Activated naive CD8-positive, alpha-beta T cell treated with anti-CD3 and anti-CD28 coated beads, Interleukin-2, amount 50 U/mL, for 24 hours (primary cell): ENCODE results near the gene NEAT1.

Source experiments
- ATAC-seq: fragments of 150-1000 bp; cut with Tn5 transposase; one replicate; pipeline ENCODE4 v1.10.0; 2021
- DNase-seq: peaks from one replicate; pipeline ENCODE4 v3.0.0; 2021
- H3K27ac Mint-ChIP-seq: one replicate; pipeline ENCODE4 v1.8.0; 2021; ENCODE audit warnings: mild to moderate bottlenecking, mixed read lengths
- H3K27me3 Mint-ChIP-seq: one replicate; pipeline ENCODE4 v1.8.0; 2021; ENCODE audit warnings: mixed read lengths
- H3K36me3 Mint-ChIP-seq: one replicate; pipeline ENCODE4 v1.8.0; 2021; ENCODE audit warnings: low read depth, mixed read lengths
- H3K4me1 Mint-ChIP-seq: one replicate; pipeline ENCODE4 v1.8.0; 2021; ENCODE audit warnings: mixed read lengths
- H3K4me3 Mint-ChIP-seq: one replicate; pipeline ENCODE4 v1.8.0; 2021; ENCODE audit warnings: mild to moderate bottlenecking, moderate library complexity, mixed read lengths
- H3K9me3 Mint-ChIP-seq: one replicate; pipeline ENCODE4 v1.8.0; 2021; ENCODE audit warnings: mixed read lengths

NEAT1 gene

DNA sequence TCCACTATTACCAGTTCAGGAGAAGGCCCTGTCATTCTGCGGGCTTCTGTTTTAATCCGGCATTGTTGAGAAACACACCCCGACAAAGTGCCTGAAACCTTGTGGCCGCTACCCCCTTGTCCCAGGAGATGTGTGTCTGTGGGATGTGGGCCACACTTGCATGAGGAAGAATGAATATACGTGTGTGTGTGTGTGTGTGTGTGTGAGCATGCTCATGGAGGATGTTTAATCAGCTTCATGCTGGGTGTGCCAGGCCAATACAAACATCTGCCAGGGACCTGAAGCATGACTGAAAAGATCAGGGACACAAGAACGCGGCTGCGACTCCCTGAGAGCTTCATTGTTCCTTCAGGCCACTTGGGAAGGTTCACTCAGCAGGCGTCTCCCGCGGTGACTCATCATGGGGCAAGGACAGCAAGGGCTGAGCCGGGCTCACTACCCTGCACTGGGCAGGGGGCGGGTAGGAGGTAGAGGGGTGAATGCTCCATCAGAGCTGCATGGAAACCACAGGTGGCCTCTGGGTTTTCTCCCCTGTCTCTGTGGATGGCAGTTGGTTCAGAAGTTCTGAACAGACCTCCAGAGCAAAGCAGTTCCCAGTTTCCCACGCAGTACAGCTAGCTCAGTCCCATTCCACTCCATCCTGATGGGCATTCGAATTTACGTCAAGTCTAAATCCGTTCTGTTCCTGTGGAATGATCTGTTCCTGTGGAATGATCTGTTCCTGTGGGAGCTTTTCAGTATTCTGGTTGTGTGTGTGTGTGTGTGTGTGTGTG is 69.2 kb downstream of the NEAT1 start:
- DNase-seq (no peak), ATAC-seq (no peak)
- Mint-ChIP-seq H3K27me3 (no peaks in the 10 kb centered on the region), H3K27ac (peak overlapping the region; percentile 93), H3K4me3 (peak overlapping the region; percentile 25), H3K36me3 (peaks cover 1% of the 10 kb centered on the region), H3K9me3 (no peaks in the 10 kb centered on the region), H3K4me1 (peaks cover 82% of the 10 kb centered on the region)

DNA sequence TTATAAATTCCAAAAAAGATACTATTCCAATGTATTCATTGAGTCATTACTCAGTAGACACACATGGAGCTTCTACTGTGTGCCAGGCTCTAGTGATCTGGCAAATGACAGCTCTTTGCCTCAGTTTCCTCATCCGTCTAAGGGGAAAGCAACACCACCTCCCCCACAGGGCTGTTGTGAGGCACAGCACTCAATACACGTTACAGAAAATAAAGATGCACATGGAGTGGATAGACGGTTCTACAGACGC is 69.7 kb downstream of the NEAT1 start:
- peak overlapping the region; percentile 93 for H3K27ac Mint-ChIP-seq
- no peak for ATAC-seq

DNA sequence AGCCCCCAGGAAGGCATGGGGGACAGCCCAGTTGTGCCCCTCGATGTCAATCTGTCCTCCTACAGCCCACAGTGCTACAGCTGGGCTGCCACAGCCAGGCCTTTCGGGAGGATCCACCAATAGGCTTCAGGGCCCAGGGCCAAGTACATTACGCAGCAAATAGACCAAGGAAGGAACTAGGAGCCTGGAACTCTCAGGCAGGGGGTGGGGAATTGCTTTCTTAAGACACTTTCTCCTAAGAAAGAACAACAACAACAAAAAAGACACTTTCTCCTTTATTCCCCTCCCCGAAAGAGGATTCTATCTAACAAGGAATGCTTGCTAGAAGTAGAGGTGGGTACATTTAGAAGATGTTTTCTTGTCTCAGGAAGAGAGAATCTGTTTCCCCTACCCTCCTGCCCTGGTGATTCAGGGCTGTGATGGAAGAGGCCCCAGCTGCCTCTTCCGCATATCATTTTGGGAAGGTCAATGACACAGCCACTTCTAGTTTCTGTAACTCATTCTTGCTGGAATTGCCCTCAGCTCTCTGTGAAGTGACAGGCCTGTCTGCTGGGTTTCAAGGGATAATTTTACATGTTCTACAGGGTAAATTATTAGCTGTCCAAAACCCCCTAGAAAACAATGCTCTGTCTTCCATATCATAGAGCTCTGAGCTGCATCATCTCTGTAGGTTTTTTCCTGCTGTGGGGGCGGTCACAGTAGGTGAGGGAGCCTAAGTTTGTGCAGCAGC is 70.2 kb downstream of the NEAT1 start:
- Mint-ChIP-seq H3K27me3 (no peaks in the 10 kb centered on the region), H3K4me3 (peak overlapping the region; percentile 62), H3K9me3 (no peaks in the 10 kb centered on the region), H3K27ac (peak overlapping the region; percentile 93), H3K36me3 (peaks cover 1% of the 10 kb centered on the region), H3K4me1 (peaks cover 77% of the 10 kb centered on the region)
- peak; percentile 45 for ATAC-seq
- no peak for DNase-seq

More for the DNA sequence above, 69.7 kb downstream of the NEAT1 start:
- no peak for DNase-seq
- Mint-ChIP-seq H3K27me3 (no peaks in the 10 kb centered on the region), H3K9me3 (no peaks in the 10 kb centered on the region), H3K36me3 (peaks cover 1% of the 10 kb centered on the region), H3K4me1 (peaks cover 82% of the 10 kb centered on the region), H3K4me3 (peak overlapping the region; percentile 25)

DNA sequence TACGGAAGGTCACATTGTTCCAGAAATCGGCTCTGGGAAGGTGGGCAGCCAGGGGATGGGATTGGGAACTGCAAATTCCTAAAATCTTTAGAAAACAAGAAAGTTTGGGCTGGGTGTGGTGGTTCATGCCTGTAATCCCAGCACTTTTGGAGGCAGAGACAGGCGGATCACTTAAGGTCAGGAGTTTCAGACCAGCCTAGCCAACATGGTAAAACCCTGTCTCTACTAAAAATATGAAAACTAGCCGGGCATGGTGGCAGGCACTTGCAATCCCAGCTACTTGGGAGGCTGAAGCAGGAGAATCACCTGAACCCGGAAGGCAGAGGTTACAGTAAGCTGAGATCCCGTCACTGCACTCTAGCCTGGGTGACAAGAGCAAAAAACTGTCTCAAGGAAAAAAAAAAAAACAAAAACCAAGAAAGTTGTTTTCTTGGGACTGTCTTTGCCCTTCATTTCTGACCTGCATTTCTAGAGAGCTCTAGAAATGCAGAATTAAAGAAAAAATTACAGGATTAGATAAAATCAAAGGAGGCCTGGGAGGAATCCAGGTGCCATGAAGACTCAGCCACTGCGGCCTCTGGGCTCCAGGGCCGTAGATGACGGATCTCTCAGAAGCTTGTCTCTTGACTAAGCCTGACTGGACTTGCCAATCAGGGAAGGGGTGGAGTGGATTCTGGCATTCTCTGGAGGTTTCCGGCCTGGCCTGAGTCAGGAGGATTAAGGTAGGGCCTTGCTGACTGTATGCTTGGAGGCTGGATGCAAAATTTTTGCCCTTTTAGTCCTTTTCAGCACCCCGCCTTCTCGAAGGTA is 71.0 kb downstream of the NEAT1 start:
- Mint-ChIP-seq H3K9me3 (no peaks in the 10 kb centered on the region), H3K27ac (peak overlapping the region; percentile 93), H3K4me1 (peaks cover 69% of the 10 kb centered on the region), H3K4me3 (peak overlapping the region; percentile 62), H3K36me3 (peaks cover 1% of the 10 kb centered on the region), H3K27me3 (no peaks in the 10 kb centered on the region)
- DNase-seq (no peak), ATAC-seq (no peak)
